ENCODE data around the gene EIF2S2.

The EIF2S2 gene

DNA sequence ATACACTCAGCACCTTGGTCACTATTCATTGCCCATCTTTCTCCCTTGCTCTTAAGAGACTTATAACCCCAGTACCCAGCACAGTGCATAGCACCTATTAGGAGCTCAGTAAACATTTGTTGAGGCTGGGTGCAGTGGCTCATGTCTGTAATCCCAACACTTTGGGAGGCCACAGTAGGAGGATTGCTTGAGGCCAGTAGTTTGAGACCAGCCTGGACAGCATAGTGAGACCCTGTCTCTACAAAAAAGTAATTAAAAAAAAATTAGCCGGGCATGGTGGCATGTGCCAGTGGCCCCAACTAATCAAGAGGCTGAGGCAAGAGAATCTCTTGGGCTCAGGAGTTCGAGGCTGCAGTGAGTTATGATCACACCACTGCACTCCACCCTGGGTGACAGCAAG, 8.2 kb upstream of the EIF2S2 start:
- no peak for DNase-seq

DNA sequence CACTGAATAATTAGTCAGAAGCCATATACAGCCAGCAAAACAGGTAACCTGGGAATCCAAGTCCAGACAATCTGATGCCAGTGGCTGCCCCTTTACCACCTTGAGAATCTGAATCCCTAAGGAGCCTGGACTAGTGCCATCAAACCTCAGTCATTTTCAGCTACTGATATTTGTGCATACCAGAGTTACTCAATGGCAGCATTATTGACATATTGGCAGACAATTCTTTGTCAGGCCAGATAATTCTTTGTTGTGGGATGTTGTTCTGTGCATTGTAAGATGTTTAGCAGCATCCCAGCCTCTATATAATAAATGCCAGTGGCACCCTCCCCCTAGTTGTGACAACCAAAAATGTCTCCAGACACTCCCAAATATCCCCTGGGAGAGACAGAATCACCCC, 3.2 kb upstream of the EIF2S2 start:
- no peak for DNase-seq

DNA sequence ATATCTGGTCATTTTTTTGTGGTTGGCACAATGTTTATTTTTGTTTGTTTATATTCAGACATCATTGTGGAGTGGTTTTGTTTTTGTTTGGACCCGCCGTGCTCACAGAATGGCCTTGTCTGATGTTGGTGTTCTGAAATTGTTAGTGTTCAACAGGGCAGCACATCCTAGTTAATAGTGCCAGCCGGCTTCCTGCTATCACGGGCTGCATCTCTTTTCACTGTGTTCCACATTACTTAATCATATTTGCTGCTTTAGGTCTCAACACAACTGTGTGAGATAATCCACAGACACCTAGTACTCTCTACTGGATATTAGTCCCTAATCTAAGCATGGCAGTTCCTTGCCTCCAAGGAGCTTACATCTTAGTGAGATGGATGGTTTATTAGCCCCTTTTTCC, 2.8 kb upstream of the EIF2S2 start:
- no peak for DNase-seq

DNA sequence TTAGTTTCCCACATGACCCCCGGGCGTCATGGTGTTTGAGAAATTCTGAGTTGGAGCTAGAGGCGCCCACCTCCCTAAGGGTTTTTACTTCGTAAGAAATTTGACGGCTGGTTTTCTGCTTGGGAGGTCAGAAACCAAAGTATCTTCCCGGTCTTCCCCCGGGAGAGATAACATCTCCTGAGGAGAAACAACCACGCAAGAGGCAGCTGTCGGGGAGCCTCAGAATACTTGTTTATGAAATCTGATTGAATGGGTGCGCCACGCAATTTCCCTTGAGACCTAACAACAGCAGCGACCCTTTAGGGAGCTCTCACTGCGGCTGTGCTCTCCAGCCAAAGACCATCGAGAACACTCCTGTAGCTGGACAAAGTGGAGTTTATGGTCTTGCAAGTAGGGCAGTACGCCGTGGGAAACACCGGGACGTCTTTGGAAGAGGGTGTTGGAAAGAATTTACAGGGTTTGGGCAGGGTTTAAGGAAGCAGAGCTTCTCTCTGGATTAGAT, 608 bp upstream of the EIF2S2 start:
- peak; percentile 48 for DNase-seq

DNA sequence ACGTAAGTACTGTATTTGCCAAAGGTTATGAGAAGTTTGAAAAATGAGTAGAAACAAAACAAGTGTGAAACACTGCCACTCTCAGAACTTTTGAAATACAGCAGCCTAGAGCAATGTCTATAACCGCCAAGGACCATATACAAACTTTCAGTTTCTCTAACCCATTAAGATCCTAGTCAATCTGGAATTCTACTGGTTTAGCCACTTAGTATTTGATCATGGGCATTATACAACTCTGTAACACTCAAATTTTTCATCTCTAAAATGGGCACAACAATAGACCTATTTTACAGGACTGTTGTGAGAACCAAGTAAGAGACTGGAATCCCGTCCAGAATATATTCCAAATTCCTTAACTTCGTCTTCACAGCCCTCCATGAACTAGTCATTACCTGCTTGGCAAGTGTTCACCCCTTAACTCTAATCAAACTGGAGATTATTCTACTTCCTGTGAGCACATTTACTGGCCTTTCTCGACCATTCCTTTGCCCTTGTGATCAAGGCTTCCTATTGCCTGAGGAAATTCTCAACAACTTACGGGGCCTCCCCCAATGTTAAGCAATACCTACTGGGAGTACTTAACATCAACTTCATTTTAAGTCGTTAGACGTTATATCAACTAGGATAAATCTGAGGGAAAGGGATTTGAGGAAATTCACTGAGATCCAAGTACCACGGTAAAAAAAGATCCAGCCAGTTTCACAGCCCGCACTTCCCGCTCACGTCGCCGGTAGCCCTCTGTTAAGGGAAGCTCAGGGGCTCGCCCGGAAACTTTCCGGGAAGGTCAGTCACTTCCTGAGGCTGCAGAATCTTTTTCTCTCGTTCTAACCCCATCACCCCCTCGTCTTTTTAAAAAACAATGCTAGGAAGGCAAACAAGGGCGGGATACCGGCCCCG, 1.1 kb downstream of the EIF2S2 start:
- no peak for DNase-seq

DNA sequence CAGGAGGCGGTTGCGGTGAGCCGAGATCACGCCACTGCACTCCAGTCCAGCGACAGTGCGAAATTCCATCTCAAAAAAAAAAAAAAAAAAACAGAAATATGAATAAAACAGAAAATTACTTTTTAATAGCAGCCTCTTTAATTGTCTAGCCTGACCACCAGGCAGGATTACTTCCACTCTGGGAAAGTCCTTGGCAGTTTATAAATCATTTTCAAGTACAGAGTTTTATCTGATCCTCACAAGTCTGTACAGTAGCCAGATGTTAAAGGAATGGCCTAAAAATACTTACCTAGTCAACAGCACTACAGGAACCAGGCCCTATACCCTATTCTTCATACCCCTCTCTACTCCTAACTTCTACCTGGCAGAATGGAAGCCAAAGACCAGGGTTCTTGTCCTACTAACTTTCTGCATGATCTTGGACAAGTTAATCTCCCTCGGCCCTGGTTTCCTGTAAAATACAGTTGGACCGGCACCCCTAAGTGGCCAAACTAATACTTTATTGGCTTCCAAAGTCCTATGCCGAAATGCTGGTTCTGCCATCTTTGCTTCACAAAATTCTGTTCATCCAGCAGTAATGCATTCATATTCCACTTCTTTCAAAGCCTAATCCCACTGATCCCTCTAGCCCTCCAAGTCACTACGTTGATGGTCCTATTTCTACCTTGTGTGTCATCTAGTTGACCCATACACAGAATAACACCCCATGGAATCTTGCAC, 1.9 kb downstream of the EIF2S2 start:
- DNase-seq: no peak

DNA sequence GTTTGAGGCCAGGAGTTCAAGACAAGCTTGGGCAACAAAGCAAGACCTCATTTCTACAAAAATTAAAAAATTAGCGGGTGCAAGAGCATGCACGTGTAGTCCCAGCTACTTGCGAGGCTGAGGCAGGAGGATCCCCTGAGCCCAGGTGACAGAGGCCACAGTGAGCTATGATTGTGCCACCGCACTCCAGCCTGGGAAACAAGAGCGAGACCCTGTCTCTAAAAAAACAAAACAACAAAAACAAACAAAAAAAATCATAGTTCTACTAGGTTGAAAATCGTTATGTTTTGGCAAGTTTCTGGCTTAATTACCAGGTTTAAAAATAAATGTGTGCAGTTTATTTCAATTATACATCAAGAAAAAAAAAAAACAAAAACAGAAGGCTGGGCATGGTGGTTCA, 2.6 kb downstream of the EIF2S2 start:
- DNase-seq: no peak

DNA sequence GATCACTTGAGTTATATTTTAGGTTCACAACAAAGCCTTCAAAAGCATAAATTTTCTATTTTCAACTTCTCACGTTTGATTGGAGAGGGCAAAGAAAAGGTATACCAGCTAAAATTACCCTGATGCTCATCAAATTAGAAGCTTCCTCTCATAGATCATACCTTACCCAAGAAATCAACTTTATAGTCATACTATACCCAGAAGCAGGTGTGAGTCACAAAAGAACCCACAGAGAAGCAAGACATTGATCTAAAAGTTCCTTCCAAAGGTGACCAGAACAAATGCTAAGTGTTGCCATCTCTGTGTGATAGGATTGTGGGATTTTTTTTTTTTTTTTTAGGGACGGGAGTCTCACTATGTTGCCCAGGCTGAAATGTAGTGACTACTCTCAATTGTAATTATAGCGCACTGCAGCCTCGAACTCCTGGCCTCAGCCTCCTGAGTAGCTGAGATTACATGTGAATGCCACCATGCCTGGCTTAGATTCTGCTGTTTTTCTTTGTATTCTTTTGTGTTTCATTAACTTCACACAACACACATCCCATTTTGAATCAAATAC, 3.3 kb downstream of the EIF2S2 start:
- DNase-seq: no peak

DNA sequence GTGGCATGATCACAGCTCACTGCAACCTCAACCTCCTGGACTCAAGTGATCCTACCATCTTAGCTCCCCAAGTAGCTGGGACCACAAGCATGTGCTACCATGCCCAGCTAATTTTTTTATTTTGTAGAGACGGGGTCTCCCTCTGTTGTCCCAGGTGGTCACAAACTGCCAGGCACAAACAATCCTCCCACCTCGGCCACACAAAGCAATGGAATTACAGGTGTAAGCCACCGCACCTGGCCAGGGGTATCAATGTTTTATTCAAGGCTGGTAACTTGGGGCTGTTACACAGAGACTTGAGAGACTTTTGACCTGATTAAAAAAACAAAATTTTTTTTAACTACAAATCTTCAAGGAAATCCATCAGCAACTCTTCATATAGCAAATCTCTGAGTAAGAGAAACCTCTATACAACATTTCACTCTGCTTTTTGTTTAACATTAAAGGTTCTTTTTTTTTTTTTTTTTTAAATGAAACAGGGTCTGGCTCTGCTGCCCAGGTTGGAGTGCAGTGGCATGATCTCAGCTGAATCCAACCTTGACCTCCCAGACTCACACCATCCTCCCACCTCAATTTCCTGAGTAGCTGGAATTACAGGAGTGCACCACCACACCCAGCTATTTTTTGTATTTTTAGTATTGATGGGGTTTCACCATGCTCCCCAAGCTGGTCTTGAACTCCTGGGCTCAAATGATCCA, 5.9 kb downstream of the EIF2S2 start:
- DNase-seq: no peak

DNA sequence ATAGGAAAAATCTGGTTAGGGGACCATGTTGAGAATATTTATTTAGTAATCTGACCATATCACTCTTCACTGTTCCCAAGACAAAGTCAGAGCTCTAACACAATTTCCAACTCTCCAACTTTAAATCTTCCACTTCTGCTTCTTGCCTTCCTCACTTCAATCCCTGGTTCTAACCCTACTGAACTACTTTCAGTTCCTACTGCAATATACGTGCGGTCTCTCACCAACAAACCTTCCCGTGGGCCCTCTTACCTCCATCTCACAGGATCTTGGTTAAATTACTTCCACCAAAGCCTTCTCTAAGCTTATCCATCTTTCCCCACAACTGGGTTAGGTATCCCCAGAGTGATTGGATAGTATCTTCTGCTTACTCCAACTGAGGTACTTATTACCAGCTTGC, 8.0 kb downstream of the EIF2S2 start:
- DNase-seq: no peak

DNA sequence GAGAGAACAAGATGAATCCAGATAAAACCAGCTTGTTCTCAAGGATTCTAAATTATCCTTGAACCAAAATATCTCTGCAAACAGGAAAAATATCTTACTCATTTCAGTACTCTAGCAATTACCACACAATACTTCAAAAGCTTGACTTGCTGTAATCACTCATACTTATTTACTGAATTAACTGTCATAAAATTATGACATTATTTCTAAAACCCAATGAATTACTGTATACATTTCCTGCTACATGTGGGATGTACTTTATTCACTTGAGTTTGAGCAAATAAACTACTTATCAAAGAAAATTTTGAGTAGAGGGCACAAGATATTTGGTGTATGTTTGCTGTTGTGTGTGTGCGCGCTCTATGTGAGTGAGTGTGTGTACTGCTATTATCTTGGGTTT, 9.7 kb downstream of the EIF2S2 start:
- no peak for DNase-seq

DNA sequence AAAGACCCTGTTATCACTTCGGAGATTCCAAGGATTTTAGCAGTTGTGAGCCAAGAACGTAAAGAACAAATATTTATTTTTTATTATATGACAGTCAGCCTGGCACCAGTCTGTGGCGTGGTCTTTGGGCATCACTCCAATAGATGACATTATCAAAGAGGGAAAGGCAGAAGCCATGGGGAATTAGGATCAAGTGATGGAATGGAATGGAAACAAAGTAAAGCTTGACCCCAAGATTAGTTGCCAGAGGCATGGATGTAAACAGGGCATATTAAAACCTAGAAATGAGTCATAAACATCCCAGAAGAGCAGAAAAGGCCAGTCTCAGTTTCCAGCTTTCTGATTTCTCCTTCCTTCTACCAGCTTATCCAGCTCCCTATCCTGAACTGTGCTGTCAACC, 11.5 kb downstream of the EIF2S2 start:
- DNase-seq: no peak

DNA sequence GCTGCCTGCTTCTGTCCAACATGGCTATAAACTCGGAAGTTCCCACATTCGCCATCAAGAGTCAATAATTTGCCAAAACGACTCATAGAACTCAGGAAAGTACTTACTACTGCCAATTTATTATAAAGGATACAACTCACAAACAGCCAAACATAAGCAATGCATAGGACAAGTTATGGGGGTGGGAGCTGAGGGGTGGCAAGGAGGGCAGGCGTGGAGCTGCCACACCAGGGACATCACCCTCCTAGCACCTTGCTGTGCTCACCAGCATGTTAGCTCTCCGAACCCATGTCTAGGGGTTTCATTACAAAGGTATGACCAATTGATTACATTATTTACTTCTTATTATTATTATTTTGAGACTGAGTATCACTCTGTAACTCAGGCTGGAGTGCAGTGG, 12.4 kb downstream of the EIF2S2 start:
- DNase-seq: no peak

DNA sequence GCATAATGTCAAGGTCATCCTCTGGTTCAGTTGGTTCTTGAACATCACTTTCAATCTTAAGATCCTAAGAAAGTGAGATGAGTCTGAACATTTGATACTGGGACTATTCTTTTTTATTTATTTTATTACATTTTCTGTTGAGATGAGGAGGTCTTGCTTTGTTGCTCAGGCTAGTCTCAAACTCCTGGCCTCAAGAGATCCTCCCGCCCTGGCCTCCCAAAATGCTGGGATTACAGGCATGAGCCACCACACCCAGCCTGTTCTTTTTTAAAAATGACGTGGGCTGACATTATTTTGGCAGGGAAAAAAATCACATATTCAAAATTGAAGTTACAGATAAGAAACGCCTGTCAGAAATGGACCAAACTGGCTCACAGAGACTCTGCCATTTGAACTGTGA, 13.5 kb downstream of the EIF2S2 start:
- DNase-seq: no peak

DNA sequence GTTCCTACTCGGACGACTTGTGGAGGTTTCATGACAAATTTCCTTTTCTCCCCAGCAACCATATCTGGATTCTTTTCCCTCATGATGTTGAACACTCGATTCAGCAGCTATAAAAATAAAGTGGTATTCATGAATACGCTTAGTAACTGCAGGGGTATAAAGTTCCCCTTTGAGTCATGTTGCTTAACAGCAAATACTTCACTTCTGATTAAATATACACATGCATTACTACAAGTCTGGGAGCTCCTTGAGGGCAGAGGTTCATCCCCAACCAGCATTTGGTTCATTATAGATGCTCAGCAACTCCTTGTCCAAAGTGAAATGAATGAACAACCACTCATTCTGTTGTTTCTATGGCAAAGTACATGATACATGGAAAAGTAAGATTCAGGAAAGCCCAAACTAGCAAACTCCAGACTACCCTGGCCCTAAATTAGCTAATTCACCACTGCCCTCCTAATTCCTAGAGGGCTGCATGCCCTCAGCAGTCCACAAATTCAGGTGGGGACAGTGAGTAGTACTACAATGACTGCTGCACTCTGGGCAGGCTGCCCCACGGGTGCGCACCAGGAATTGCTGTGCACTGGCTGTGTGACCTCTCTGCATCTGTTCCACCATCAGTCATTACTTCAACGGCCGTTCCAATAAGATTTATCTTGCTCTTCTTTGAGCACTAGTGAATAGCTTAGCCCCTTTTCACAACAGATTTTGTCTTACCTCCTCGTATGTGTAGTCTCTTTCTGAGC, 15.2 kb downstream of the EIF2S2 start:
- no peak for DNase-seq

DNA sequence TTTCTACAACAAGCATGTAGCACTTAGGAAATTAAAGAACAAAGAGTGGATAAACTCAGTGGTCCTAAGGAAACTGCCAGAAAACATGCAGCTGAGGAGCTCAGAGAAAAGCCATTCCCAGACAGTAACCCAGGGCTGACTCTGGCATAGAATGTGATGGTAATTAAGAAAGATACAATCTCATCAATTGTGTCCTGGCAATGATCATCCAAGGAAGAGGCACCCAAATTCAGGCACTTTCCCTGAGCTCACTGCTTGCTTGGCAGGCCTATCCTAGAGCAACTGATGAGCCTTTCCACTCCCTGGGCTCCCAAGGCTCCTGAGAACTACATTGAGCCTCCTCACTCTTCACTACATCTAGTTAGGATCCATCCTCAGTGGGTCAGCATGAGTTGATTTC, 16.2 kb downstream of the EIF2S2 start:
- no peak for DNase-seq

DNA sequence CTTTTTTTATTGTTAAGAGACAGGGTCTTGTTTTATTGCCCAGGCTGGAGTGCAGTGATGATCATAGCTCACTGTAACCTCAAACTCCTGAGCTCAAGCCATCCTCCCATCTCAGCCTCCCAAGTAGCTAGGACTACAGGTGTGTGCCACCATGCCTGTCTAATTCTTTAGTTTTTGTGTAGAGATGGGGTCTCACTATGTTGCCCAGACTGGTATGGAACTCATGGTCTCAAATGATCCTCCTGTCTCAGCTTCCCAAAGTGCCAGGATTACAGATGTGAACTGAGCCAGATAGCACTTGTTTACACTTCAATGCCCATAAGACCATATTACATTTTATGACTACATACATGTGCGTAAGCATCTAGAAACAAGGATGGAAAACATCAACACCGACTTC, 18.1 kb downstream of the EIF2S2 start:
- no peak for DNase-seq

DNA sequence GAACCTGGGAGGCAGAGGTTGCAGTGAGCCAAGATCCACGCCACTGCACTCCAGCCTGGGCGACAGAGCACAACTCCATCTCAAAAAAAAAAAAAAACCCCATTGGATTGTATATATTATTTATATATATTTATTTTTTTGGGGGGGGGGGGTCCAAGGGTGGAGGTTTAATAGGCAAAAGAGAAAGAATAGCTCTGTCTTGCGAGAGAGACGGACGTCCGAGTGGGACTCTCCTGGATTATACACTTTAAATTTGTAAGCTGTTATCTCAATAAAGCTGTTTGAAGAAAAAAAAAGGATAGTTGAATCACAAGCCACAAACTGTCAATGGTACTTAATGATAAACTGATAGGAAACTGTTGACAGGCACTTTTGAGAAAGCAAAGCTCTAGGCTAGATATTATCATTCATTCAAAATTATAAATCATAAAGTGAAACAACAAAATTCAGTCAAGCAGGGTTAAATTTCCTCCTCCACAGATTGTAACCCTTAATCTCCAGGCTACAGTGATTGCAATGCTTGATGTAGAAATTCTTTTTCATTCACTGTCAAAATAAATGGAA, 20.3 kb downstream of the EIF2S2 start:
- DNase-seq: no peak

DNA sequence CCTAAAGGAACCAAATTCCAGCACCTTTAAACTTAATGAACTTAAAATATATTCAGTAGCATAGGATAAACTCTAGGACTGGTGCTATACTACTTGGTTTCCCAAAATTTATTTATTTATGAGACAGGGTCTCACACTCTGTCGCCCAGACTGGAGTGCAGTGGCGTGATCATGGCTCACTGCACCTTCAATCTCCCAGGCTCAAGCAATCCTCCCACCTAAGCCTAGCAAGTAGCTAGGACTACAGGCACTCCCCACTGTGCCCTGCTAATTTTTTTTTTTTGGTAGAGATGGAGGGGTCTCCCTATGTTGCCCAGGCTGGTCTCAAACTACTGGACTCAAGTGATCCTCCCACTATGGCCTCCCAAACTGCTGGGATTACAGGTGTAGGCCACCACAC, 21.4 kb downstream of the EIF2S2 start:
- no peak for DNase-seq

DNA sequence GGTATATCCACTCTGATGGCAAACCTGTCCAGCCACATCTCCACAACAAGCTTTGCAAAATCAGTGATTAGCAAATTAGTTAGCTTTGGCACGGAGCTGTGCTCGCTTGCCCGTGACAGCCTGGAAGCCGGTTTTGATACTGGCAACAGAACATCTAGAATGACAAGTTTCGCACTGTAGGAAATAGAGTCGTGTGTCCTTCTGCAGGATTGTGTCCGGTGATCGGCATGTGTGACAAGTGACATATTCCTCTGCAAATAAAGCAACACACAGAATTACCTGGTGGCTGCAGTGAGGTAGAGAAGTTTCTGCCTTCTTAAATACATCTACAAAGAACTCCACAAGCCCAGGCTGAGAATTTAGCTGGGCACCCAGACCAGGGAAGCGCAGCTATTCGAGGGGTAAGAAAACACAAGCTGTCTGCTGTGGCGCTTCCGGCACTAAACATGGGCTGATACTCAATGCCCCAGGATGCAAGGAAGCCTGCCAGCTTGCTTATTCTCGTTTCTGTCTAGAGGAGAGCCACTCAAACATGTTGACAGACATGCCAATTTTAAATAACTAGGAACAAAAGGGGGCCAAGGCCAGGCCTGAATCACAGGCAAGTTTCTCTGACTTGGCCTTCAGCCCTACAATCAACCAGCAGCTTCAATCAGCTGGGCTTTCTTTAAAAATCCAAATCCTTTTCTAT, 22.2 kb downstream of the EIF2S2 start:
- no peak for DNase-seq

DNA sequence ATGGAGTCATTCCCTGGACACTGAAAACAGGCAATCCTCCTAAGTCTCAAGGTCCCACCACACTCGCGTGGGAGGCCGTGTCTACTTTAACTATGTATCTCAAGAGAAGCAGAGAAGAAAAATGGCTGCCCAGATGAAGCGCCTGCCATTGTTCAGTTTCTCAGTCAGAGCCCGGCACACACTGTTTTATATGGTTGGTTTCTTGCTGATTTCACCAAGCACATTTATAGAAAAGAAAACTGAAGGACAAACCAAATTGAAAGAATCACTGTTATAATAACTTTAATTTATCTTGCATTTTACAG, 22.9 kb downstream of the EIF2S2 start:
- DNase-seq: no peak

Measured in NCI-H1436 (cell line).